CD4-positive, alpha-beta T cell treated with Interleukin-2 at 100 ng/mL for 4 hours (primary cell): Measurements from ENCODE around the gene MTERF1.
A peak's percentile ranks its signal among the peaks of the same experiment; 100 is the strongest.
"Not testable (repeated sequence)": the region's sequence is repeated elsewhere in the genome, so short reads cannot be mapped to it uniquely, and the experiment has no call there.

ENCODE experiments used
- DNase-seq: peaks from one replicate; pipeline ENCODE4 v3.0.0-alpha.2; 2020; ENCODE audit warnings: low spot score

Gene MTERF1

DNA sequence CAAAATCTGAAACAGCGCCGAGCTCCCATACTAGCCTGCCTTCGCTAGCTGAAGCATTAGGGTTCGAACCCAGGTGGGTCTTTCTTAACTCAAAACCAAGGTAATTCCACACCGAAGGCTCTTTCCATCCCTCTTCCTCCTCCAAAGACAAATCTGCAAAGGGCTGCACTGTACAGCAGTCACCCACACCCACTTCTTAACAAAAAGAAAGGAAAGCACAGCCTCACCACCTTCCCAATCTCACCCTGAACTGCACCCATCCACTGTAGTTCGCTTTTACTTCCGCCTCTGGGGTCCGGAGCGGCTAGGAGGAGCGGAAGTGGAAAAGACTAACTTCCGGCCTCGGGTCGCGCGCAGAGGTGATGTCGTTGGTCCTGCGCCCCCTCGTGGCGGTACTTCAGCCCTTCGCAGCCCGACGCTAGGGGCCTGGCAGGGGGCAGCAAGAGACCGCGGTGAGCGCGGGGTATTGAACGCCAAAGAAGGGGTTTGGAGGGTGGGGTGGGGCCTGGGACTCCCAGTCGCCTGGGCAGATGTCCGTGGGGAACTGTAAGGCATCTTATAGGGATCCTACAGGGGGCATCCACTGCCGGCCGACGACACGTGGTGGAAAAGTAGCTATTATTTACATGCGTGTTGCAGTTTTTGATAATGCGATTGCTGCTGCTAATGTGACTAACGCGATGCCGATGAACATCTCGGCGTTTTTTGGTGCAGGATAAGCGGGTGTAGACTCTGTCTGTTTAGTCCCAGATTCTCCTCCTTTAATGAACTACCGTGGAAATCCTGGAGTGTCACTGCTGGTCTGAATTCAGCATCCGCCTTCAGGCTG, at the start of gene MTERF1:
Gene MTERF1 (minus strand): TSS at position 290 of the 829 bp plus-strand sequence. CDS start 619 bp downstream, outside the sequence.
- peak; percentile 93 for DNase-seq

DNA sequence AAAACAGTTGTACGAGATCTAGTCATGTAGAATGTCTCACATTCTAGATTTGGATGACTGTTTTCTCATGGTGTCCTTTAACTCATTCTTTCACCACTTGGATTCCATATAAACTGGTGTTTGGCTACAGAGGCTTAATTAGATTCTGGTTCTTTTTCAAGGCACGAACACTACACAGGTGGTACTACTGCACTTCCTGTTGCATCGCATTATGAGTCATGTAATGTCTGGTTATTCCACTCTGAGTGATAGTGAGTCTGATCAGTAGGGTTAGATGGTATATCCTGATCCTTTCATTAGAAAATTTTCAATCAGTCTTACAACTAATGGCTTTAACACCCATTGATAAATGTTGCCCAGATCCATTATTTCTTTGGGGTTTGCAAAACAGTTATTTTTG, 49.0 kb upstream of the MTERF1 start:
- DNase-seq: peak; percentile 9

DNA sequence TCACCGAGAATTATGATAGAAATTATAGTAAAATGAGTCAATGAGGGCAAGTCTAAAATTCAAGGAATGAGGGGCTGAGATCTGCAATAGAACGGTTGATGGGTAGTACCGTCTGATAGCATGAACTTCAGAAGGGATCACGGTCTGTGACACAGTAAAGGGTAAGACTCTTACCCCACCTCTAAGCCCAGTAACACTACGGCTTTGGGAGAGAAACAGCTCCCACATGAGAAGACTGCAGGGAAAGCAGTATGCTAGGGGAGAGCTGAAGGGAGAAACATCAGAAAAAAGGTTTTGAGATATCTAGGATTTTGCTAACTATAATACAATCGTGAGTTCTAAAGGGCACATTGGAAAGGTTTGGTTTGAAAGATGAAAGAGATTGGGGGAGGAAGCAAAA, 47.4 kb upstream of the MTERF1 start:
- DNase-seq: no peak

- no peak for DNase-seq
Measured at GRCh38 chr7:91922857-91923256, 42.4 kb upstream of the MTERF1 start.

GRCh38 chr7:91918356-91918755, 37.9 kb upstream of the MTERF1 start:
- no peak for DNase-seq

DNA sequence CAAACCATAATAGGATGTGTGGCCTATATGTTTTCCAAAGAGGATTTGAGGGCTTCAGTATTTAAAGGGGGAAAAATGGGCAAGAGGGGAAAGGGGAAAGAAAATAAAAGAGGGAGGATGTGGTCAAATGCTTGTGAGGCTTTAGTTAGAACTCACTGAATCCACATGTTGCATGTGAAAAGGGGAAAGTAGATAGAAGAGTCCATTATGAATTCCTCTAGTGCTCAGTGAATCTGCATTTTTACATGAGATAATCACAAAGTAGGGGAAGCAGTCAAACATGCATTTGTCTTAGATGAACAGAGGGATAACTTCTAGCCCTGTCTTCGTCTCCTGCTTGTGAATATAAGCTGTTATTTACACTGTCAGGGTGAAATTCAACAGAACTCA, 35.5 kb upstream of the MTERF1 start:
- DNase-seq: no peak

- no peak for DNase-seq
Measured at GRCh38 chr7:91915401-91916050, 35.0 kb upstream of the MTERF1 start.

DNA sequence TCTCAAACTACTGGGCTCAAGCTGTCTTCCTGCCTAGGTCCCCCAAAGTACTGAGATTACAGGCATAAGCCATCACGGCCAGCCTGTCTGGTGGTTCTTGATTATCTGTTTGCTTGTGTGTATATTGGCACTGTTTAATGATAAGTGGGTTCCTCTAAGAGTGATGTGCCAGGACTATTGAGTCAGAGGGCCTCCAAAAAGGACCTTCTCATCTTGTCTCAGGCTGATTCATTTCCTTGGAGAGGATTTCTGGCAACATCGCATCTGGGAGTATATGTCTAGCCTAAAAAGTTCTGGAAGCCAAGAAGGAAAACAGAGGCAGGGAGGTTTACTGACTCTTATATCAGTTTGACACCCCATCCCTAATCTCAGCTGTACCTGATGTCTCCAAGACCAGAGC, 33.1 kb upstream of the MTERF1 start:
- no peak for DNase-seq

- no peak for DNase-seq
Measured at GRCh38 chr7:91912494-91912893, 32.0 kb upstream of the MTERF1 start.

DNA sequence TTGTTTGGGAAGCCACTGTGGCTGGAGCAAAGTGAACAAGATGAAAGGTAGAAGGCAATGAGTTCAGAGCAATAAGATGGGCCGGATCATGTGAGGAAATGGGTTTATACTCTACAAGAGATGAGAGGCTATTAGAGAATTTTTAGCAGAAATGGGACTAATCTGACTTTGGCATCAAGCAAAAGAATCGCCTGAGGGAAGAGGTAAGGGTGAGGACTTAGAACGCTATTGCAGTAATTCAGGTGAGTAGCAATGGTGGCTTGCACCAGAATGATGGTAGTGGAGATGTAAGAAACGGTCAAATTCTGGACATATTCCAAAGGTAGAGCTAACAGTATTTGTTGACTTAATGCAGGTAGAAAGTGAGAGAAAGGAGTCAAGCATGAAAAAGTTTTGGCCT, 30.6 kb upstream of the MTERF1 start:
- DNase-seq: no peak

DNA sequence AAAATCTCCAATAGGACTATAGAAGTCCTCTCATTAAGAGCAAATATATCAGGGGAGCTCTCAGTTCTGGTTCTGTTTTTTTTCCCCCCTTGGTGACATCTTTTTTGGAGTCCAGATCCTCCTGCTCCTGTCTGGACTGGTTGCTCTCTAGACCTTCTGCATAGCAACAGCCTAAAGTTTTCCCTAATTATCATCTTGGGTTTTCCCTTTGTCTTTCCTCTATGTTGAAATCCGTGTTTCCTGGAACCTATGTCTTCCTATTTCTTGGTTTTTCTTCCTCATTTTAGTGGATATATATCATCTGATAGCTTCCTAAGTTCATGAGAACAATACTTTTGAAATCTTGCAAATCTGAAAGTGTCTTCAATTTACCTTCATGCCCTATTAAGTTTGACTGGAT, 29.7 kb upstream of the MTERF1 start:
- DNase-seq: no peak

GRCh38 chr7:91899563-91899962, 19.1 kb upstream of the MTERF1 start:
- no peak for DNase-seq

DNA sequence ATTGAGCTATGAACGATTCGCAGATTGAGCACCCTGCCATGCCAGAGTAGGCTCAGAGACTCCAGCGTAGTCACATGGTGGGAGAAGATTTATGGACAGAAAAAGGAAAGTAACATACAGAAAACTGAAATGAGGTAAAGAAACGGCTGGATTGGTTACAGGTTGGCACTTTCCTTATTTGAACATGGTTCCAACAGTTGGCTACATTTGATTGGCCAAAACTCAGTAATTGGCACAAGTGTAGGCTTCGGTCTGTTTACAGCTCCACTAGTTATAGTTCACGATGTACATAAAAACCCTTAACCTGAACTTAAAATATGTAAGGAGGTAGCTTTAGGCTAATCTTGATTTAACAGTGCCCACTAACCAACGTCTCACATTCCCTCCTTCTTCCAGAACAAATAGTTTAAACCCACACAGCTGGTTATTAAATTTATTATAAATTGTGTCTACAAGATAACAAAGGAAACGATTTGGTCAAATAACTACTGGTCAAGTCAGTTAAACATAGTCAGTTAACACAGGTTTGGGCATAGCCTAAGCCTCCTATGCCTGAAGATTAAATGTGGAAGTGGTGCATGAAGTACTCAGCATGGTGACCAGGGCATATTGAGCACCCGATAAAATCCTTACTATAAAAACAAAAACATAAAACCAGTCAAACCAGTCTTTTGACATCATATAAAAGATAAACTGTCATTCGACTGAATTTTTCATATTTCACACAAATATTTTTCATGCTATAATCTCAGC, 17.9 kb upstream of the MTERF1 start:
- DNase-seq: no peak

- DNase-seq: no peak
Measured at GRCh38 chr7:91894781-91895480, 14.4 kb upstream of the MTERF1 start.

DNA sequence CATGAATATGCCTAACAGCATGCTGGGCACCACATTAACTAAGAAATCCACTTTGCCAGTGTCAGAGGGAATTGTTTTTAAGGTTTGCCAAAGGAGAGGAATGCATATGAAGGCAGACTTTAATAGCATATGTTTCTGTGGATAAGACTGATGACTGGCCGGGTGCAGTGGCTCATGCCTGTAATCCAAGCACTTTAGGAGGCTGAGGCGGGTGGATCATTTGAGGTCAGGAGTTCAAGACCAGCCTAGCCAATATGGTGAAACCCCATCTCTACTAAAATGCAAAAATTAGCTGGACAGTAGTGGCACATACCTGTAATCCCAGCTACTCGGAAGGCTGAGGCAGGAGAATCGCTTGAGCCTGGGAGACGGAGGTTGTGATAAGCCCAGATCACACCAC, 13.2 kb upstream of the MTERF1 start:
- not testable (repeated sequence) for DNase-seq

GRCh38 chr7:91892821-91893340, 12.4 kb upstream of the MTERF1 start:
- no peak for DNase-seq

- no peak for DNase-seq
Measured at GRCh38 chr7:91892099-91892705, 11.7 kb upstream of the MTERF1 start.

DNA sequence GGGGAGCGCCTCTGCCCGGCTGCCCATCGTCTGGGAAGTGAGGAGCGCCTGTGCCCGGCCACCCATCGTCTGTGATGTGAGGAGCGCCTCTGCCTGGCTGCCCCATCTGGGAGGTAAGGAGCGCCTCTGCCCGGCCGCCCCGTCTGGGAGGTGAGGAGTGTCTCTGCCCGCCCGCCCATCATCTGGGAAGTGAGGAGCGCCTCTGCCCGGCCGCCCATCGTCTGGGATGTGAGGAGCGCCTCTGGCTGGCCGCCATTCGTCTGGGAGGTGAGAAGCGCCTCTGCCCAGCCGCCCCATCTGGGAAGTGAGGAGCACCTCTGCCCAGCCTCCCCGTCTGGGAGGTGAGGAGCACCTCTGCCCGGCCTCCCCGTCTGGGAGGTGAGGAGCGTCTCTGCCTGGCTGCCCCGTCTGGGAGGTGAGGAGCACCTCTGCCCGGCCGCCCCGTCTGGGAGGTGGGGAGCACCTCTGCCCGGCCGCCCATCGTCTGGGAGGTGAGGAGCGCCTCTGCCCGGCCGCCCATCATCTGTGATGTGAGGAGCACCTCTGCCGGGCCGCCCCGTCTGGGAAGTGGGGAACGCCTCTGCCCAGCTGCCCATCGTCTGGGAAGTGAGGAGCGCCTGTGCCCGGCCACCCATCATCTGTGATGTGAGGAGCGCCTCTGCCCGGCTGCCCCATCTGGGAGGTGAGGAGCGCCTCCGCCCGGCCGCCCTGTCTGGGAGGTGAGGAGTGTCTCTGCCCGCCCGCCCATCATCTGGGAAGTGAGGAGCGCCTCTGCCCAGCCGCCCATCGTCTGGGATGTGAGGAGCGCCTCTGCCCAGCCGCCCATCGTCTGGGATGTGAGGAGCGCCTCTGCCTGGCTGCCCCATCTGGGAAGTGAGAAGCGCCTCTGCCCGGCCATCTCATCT, 8.0 kb upstream of the MTERF1 start:
- DNase-seq: not testable (repeated sequence)

DNA sequence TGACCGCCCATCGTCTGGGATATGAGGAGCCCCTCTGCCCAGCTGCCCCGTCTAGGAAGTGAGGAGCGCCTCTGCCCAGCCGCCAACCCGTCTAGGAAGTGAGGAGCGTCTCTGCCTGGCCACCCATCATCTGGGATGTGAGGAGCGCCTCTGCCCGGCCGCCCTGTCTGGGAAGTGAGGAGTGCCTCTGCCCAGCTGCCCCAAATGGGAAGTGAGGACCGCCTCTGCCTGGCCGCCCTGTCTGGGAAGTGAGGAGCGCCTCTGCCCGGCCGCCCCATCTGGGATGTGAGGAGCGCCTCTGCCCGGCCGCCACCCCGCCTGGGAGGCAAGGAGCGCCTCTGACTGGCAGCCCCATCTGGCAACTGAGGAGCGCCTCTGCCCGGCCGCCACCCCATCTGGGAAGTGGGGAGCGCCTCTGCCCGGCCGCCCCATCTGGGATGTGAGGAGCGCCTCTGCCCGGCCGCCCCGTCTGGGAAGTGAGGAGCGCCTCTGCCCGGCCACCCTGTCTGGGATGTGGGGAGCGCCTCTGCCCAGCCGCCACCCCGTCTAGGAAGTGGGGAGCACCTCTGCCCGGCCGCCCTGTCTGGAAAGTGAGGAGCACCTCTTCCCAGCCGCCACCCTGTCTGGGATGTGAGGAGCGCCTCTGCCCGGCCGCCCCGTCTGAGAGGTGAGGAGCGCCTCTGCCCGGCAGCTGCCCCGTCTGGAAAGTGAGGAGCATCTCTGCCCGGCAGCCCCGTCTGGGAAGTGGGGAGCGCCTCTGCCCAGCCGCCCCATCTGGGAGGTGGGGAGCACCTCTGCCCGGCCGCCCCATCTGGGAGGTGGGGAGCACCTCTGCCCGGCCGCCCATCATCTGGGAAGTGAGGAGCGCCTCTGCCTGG, 7.1 kb upstream of the MTERF1 start:
- not testable (repeated sequence) for DNase-seq
